Measurements from ENCODE around the gene NAGLU.

GRCh38 chr17:42579794-42580551 lies 43.9 kb downstream of the NAGLU start:
- TF ChIP-seq SIN3A (IDR thresholded peaks at IDR 0.05; ENCODE audit: low read depth, low read length) (no peak), RCOR1 (conservative IDR thresholded peaks at IDR 0.05; ENCODE audit: low read depth, low read length) (no peak)
- TF ChIP-seq, protein P1, sequence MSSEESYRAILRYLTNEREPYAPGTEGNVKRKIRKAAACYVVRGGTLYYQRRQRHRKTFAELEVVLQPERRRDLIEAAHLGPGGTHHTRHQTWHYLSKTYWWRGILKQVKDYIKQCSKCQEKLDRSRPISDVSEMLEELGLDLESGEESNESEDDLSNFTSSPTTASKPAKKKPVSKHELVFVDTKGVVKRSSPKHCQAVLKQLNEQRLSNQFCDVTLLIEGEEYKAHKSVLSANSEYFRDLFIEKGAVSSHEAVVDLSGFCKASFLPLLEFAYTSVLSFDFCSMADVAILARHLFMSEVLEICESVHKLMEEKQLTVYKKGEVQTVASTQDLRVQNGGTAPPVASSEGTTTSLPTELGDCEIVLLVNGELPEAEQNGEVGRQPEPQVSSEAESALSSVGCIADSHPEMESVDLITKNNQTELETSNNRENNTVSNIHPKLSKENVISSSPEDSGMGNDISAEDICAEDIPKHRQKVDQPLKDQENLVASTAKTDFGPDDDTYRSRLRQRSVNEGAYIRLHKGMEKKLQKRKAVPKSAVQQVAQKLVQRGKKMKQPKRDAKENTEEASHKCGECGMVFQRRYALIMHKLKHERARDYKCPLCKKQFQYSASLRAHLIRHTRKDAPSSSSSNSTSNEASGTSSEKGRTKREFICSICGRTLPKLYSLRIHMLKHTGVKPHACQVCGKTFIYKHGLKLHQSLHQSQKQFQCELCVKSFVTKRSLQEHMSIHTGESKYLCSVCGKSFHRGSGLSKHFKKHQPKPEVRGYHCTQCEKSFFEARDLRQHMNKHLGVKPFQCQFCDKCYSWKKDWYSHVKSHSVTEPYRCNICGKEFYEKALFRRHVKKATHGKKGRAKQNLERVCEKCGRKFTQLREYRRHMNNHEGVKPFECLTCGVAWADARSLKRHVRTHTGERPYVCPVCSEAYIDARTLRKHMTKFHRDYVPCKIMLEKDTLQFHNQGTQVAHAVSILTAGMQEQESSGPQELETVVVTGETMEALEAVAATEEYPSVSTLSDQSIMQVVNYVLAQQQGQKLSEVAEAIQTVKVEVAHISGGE (CRISPR knock-in tag; IDR thresholded peaks at IDR 0.05) = no peak

All from GM12878 (cell line).